ACHN (cell line): ENCODE data around the gene MCF2L2.

Experiments used
- DNase-seq: peaks from one replicate; pipeline ENCODE4 v3.0.0-alpha.2; 2015
- in situ Hi-C: cut with HindIII; loops from 2 replicates; pipeline ENCODE4 v1.10.0; 2017; ENCODE audit warnings: low sequenced_read_pairs, low pct_ligation_motif_present, low pct_unique_long_range_greater_than_20kb

Gene MCF2L2

DNA sequence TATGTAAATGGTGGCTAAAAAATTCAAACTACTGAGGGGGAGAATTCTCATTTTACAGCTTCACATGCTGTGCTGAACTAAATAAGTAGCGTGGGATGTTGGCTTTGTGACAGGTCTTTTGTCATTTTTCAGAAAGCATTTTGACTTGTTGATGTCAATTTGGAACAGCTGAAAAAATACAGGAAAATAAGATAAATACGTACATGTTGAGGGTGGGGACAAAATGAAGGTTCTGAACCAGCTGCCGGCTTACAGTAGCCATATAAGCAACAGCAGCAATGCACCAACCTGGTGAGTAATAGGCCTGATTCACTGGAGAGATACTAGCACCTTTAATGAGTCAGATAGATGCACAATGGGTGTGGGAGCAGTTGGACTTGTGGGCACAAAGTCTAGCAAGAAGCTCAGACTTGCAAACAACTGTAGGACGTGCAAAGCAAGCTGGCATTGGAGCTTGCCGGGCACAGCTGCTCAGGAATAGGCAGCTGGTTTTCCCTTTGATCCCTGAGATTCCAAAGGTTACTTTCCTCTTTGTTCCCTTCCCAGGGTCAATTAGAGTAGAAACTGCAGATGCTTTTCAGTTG lies 162.5 kb downstream of the MCF2L2 start:
- in situ Hi-C loops = no loop called here
- DNase-seq = peak; percentile 48

DNA sequence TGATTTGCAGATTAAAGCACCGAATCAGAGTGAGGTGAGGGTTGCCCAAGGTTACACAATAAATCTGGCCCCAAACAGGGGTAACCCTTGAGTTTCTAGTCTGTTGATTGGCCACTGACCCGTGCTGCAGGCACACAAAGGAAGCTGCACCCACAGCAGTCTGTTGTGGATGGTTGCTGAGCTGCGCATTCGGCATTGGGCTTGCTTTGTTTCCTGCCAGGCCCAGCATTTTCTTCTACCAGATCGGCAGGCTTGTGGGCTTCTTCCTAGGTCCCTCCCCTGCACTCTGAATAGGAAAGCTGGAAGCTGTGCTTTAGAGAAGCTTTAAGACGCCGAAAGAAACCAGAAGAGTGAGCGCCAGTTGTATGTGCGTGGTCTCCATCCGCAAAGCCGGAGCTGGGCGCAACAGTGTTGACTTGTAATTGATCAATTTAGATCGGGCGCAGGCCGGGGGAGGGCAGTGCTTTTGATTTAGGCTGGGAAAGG lies 163.2 kb downstream of the MCF2L2 start:
- in situ Hi-C loops = no loop called here
- DNase-seq = no peak

DNA sequence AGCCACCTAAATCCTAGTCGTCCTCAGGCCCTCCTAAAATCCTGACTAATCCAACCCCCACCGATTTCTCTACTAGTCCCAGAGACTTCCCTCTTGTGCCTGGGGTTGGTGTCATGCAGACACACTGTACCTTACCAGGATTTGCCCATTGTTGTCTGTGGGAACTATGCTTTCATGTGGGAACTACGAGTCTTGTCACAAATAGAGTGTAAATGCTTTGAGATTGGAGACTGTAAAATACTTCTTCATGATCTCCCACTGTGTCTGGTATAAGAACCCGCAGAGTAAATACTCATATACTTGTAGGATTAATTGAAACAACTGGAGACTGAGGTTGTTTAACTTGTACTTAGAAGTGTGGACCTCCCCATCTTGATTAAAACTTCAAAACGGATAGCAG lies 164.2 kb downstream of the MCF2L2 start:
- in situ Hi-C loops = no loop called here
- DNase-seq = no peak

DNA sequence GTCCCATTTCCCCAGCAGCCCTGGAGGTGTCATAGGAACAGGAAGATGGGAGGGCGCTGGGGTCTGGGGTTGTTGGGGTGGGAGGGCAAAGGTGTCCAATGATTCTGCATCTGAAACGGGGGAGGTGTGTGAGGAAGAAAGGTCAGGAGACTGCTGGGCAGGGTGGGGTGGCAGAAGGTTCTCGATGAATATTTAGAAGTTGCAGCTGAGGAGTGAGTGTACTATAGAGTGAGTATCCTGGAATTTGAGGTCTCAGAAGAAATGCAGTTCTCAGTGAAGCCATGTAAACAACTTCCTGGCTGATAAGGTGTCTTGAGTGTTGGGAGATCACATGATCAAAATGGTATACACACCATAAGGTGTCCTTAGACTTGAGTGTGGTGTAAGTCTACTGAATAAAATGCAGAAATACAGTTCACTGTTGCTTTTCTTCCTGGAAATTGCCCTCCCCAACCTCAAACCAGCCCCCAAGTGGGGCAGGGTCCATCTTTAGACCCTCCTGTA lies 165.5 kb downstream of the MCF2L2 start:
- in situ Hi-C loops = no loop called here
- DNase-seq = no peak

DNA sequence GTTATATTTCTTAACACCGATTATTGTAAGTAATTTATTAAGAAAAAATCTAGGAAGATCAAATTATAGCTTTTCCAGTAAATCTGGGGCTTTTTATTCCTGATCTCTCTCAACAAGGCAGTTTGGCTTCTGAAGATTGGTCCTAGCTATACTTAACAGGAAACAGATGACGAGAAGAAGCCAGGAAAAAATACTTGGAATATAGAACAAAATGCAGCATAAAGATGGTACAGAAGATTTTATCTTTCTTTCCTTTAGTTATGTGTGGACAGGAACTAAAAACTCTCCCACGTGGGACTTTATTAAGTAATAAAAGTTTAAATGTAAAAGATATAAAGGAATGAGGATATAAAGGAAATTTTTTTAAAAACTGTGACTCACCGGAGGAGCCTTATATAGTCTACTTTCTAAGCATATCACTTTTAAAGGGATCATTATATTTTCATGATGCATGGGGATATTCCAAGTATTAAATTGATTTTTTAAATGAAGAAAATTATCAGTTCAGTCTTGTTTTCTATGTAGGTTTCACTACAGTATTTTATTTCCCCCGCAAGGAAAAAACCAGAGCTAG lies 167.2 kb downstream of the MCF2L2 start:
- no peak for DNase-seq
- in situ Hi-C loops = no loop called here

DNA sequence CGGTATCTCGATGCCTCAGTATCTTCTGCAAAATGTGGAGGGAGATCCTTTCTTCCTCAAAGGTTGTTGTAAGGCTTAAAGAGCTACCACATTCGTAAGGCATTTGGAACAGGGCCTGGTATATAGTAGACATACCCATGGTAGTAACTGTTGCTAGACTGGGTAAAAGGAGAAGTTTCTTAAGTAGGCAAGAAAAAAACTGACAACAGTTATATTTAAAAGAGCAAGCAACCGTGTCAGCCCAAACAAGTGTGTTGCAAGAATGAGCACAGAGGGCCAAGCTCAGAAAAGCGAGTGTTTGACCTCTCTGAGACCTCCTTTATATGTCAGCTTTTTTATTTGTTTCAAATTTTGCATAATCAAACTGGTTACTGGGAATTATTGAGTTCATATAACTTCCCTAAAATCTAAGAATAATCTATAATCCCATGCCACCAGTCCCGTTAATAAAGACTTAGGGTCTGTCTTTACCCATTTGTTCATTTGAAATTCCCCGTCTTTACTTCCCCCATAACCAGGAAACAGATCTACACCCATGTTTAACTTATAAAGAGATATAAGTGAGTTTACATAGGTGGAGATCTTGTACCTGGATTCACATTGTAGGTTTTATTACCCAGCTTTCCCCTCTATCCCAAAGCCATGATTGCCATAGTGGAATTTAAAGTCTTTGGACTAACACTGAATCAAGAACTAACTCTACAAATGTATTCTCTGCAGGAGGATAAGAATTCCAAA lies 168.1 kb downstream of the MCF2L2 start:
- in situ Hi-C loops = no loop called here
- DNase-seq = no peak

DNA sequence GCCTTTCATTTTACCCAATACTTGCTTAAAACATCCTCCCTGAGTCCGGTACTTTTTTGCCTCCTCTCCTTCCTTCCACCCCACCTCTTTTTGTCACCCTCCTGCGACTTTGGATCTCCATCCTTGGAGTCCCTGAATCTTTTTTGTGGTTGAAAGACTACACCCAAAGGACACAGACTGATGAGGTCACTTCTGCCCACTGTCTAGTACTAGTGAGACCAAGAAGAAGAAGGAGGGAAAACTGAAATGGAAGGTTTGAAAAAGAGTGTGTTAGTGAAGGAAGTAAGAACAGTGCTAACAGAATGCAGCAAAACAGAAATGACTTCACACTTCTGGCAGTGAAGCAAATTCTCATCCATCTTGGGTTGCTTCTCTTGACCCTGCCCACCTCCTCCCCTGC lies 168.8 kb downstream of the MCF2L2 start:
- in situ Hi-C loops = no loop called here
- no peak for DNase-seq

DNA sequence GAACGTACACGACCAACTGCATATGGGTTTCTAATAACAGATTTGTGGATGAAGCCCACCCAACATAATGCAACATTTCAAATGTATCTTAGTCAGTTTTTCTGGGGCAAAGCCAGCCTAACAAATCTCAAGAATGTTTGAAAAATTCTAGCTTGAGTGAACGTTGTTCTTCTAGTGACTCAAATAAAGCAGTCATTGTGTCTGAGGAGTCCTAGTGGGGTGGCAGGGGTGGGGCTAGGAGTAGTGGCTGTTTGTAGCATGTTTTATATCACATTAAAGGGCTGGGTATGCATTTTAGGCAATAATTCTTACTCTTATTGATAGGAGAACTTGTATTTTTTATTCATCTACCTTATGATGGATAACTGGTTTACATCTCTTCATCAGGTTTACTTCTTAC lies 169.3 kb downstream of the MCF2L2 start:
- no peak for DNase-seq
- in situ Hi-C loops = no loop called here

DNA sequence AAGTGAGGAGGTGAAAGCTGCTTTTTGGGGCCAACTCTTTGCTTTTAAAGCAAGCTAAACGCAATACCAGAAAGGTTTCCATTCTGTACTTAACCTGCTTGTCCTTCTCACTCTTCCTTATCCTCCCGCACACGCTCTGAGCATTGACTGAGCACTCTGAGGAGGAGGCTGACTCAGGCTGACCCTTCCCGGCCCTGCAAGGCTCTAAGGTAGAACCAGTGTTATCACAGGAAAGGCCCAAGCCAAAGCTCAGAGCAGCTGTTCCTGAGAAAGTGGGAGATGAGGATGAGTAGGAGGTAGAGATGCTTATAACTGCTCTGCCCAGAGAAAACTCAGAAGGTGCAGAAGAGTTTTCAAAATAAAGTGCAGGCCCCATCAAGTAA lies 173.1 kb downstream of the MCF2L2 start:
- DNase-seq = peak; percentile 3
- in situ Hi-C loops = no loop called here

DNA sequence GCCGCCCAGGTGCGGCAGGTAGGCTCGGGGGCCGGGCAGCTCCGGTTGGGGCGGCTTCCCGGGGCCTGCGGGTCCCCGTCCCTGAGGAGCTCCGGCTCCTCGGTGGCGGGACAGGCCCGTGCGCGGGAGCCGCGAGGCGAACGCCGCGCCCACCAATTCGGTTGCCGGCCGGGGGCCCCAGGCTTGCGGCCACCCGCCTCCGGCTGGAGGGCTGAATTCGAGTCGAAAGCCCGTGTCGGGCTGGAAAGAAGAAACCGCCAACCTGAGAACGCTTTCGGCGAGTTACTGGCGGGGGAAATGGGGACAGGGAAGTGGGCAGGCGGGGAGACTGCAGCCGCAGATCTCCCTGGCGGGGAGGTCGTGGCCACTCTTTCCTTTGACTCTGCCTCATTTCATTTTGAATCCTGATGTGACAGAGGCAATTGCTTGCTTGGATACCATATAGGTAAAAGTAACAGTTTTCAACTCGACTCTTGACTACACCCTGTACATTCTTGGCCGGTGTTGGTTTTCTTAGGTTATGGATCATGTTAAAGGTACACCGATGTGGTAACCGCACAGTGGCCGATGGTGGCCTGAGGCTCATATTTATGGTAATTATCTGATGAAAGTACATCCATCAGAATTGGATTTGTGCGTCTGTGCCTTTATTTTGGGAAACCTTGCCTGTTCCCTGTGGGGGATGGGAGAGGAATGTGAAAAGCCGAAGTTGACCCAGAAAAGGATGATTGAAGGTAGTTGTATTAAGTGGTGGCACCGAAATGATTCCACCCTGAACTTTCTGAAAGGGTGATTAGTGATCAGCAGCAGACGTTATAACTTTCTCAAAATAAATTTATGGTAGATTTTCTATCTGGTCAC lies 173.7 kb downstream of the MCF2L2 start:
- in situ Hi-C loops = no loop called here
- peak; percentile 10 for DNase-seq

DNA sequence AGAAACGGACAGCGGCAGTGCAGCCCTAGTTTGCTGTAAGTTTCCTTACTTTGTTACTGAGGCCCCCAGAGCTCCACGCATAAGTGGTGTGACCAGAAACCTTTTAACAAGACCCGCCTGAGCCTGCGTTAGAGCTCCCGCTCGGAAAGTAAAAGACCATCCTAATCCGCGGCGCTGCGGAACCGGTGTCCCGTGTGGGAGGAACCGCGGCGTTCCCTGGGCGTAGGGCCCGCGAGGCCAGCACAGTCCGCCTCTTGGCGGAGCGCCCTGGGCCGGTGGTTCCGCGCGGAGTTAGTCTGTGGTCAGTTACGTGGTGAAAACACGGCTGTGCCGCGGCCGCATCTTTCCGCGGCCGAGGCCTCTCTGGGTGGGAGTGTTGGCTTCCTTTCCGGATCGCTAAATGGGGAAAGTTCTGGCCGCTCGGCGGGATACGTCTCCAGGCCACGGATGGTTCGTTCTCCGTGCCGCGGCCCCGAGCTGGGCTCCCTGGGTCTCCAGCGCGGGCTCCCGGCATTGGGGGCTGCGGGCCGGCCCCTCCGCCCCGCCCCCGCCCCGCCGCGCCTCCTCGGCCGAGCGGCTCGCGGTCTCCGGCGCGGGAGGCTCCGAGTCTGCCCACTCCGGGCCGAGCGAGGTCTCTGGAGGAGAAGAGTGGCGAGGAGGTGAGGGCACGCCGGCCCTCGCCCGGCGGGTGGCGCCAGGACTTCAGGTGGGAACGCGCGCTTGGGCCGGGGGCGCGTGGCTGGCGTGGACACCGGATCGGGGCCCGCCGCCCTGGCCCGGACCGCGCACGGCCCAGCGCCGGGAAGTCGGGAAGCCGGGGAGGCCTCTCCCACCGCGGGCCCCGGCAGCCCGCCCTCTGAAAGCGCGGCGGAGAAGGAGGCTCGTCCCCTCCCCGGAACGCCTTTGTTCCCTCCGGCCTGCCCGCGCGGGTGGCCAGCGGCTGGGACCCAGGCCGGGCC lies 174.6 kb downstream of the MCF2L2 start:
- in situ Hi-C loops = no loop called here
- peak; percentile 35 for DNase-seq

DNA sequence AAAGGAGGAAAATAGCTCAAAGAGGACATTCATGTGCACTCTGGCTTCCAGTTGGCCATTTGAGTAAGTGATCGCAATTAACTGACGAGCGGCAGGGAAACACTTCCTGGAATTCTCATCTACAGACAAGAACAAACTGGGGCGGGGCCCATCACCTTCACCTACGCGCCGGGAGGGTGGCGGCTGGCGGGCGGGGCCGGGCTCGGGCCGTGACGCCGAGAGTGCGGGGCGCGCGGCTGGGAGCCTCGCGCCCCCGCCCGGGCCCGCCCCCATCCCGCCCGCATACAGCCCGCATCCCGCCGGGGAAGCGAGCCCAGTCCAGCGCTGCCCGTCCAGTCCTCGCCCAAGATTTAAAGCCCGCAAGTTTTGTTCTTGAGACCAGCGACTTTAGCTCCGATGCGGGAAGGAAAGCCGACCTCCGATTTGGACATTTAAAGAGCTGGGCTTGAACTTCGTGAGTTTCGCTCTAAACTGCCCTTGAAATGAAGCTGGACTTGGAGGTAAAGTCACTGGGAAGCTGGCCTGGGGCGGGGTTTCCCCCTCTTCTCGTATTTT lies 175.4 kb downstream of the MCF2L2 start, which contains the start of gene B3GNT5:
B3GNT5 (plus strand) TSS at position 281 of the 555 bp plus-strand sequence. CDS start 16,546 bp downstream, outside the sequence.
- peak; percentile 32 for DNase-seq
- in situ Hi-C loops = no loop called here

DNA sequence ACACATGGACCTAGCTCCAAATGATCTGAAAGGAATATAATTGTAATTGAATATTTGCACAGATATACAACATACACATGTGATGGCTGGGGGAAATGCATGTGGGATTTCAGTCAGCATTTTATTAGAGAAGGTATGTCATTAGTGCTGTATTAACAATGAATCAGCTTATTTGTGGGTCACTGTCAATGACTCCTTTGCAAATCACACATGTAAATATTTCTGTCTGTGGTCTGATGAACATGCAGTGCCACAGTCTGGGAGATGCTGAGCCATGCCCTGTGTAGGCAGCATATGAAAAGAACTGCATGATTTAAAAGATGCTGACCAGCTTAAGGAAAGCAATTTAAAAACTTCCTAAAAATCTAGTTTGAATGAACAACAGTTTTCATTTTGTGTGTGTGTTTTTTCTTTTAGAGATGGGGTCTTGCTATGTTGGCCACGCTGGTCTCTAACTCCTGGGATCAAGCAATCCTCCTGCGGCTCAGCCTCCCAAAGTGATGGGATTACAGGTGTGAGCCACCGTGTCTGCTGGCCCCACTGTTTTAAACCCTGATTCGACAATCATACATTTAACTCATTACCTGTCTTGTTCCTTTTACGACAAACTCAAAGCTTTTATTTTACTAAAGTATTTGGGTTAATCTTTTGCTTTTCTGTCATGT lies 176.2 kb downstream of the MCF2L2 start:
- in situ Hi-C loops = no loop called here
- no peak for DNase-seq

DNA sequence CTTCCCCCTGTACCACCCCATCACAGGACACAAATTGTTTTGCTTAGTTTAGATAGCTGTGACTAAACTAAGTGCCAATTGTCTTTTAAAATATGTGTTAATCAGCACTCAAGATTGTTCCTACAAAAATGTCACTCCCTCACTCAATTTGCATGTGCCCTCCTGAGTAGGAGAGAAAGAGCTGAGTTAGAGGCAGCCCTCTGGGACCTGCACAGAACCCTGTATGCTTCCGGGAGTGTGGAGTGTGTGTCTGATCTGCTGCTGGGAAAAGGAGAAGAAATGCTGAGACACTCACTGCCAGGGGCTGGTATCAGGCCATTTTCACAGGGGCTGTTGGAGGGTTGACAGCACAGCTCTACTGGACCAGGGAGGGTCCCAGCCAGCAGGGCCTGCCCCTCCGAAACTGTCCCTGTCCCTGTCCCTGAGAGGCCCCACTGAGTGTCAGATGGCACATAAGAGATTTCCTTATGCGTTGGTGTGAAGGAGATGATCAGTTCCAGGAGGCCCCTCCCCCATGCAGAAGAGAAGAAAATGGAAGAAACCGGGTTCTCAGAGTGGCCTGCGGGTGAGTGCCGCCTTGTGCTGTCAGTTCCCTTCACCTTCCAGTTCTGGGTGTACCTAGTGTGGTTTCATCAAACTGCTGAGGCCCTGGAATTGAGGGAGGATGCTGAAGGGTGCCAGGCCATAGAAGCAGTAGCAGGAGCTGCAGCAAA lies 179.3 kb downstream of the MCF2L2 start:
- in situ Hi-C loops = no loop called here
- no peak for DNase-seq

DNA sequence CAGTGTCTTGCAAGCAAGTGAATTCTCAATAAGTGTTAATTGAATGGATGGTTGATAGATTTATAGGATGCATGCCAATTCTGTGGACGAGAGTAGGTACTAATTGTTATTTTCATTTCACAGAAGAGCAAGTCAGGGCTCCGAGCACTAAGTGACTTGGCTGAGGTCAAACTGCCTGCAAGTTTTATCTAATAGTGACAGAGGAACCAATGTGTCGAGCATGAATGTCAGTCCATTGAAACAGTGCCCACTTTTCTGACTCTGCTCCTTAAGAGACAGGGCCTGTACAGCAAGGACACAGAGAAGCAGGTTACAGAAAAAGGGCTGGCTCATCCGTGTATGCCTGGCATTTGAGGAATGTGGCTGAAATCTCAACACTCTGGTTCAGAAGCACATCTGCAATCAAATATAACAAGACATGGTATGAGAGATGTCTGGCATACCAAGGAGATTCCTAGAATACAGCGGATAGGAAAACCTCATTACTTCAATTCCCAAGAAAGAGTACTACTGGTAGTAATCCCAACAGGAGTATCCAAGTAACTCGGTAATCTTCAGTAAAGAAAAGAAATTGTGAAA lies 181.3 kb downstream of the MCF2L2 start:
- DNase-seq = peak; percentile 66
- in situ Hi-C loops = no loop called here

DNA sequence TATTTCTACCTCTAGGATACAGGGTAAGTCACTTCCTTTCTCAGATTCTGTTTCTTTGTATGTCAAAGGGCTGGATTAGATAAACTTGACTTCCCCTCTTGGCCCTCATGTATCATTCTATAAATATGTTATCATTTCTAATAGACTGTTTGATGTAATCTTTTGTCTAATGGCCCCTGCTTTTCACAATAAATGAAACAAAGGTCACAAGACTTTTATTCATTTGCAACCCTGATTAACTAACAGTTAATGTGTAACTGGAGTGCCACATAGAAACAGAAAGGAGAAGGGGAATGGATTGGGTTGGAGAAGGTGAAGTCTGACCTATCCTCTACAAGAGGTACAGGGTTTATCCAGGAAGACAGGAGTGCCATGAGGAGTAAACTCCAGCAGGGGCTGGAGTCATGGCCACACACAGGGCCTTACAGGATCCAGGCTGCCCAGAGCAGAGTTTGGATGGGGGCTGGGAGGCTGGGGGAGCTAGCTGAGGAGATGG lies 183.4 kb downstream of the MCF2L2 start:
- in situ Hi-C loops = no loop called here
- DNase-seq = no peak
